GM12878 (cell line): ENCODE measurements around the gene C15orf61. TPM values are rescaled to one million over a fixed set of nuclear protein-coding genes. Genes with fewer than 3 reads are reported as not detected.

Experiments used
- ATAC-seq: fragments of 200-7000 bp; cut with Tn5 transposase; 3 replicates; pipeline ENCODE4 v1.9.1; 2020; ENCODE audit warnings: mild to moderate bottlenecking, moderate library complexity
- BruUV-seq: library from RNA; stranded (reverse); fragments of 400-500 nt; replicated peaks from 2 replicates; lab custom pipeline; 2021; lab: Mats Ljungman, UMichigan
- CTCF ChIA-PET: fragments of 300-600 bp; sonication (Branson Sonifier 250); formaldehyde crosslinking; extraction: SDS; loops from one replicate; lab custom pipeline; 2021; ENCODE audit warnings: inconsistent platforms; lab: Yijun Ruan, JAX
- POLR2A ChIA-PET: fragments of 350-600 bp; formaldehyde crosslinking; extraction: SDS; loops from one replicate; lab custom pipeline; 2021; ENCODE audit warnings: inconsistent platforms; lab: Charles Lee
- RAD21 ChIA-PET: fragments of 300-600 bp; sonication (Branson Sonifier 250); formaldehyde crosslinking; loops from one replicate; lab custom pipeline; 2023; ENCODE audit warnings: antibody characterized with exemption; ENCODE audit not compliant: unreplicated experiment; lab: Charles Lee
- SMC1A ChIA-PET: fragments of 300-600 bp; sonication (Branson Sonifier 250); formaldehyde crosslinking; loops from one replicate; lab custom pipeline; 2023; ENCODE audit not compliant: unreplicated experiment, uncharacterized antibody; lab: Charles Lee
- DNase-seq: peaks from one replicate; pipeline ENCODE4 v3.0.0-alpha.2; 2011; ENCODE audit warnings: low read depth, low spot score
- FAIRE-seq: peaks from 3 replicates; lab custom pipeline; 2011; peaks lifted over from hg19 to GRCh38; lab: Jason Lieb, UNC
- H2AFZ ChIP-seq: 2 replicates; pipeline ENCODE4 v1.6.0; 2011; ENCODE audit warnings: low read depth, low read length, control low read depth; ENCODE audit not compliant: control insufficient read depth
- H3K27ac ChIP-seq: 2 replicates; pipeline ENCODE4 v1.5.1; 2011; ENCODE audit warnings: control low read depth; ENCODE audit not compliant: control insufficient read depth, insufficient read depth
- H3K27me3 ChIP-seq, 2 experiments: replicated peaks in 1 of 2; 2 replicates each; pipeline versions ENCODE4 v1.6.0 to v1.6.1; 2011; ENCODE audit warnings: low read length in 1 of 2; ENCODE audit not compliant: control insufficient read depth in 2 of 2, insufficient read depth in 2 of 2
- H3K36me3 ChIP-seq, 2 experiments: 2 replicates each; pipeline ENCODE4 v1.5.1; 2011; ENCODE audit warnings: low read length in 1 of 2; ENCODE audit not compliant: control insufficient read depth in 2 of 2, insufficient read depth in 2 of 2
- H3K4me1 ChIP-seq: 2 replicates; pipeline ENCODE4 v1.6.1; 2011; ENCODE audit warnings: mild to moderate bottlenecking, low read length, moderate library complexity, mixed read lengths; ENCODE audit not compliant: control insufficient read depth, insufficient read depth
- H3K4me2 ChIP-seq: 2 replicates; pipeline ENCODE4 v1.6.0; 2011; ENCODE audit warnings: control low read depth; ENCODE audit not compliant: control insufficient read depth, insufficient read depth
- H3K4me3 ChIP-seq: fragments of 200-600 bp; sonication (generic); 2 replicates; pipeline ENCODE4 v1.5.1; 2016
- H3K79me2 ChIP-seq: 2 replicates; pipeline ENCODE4 v1.6.0; 2011; ENCODE audit warnings: low read length; ENCODE audit not compliant: control insufficient read depth, insufficient read depth
- H3K9ac ChIP-seq: 2 replicates; pipeline ENCODE4 v1.8.0; 2011; ENCODE audit warnings: low read length, control low read depth, mixed read lengths; ENCODE audit not compliant: control insufficient read depth, insufficient read depth
- H3K9me3 ChIP-seq: replicated peaks from 3 replicates; pipeline ENCODE4 v1.5.1; 2011; ENCODE audit warnings: mild to moderate bottlenecking, low read length; ENCODE audit not compliant: control insufficient read depth, insufficient read depth
- H4K20me1 ChIP-seq: 2 replicates; pipeline ENCODE4 v1.6.0; 2011; ENCODE audit not compliant: control insufficient read depth, insufficient read depth
- CEBPB ChIP-seq, 2 experiments: fragments of 150-350 bp in 1 of 2; IDR thresholded peaks; 2 replicates each; pipeline ENCODE4 v1.6.1; 2012 to 2014; ENCODE audit warnings: low read depth in 2 of 2, low read length in 2 of 2, borderline replicate concordance in 1 of 2, inconsistent platforms in 1 of 2
- E2F4 ChIP-seq: IDR thresholded peaks from 2 replicates; pipeline ENCODE4 v1.6.1; 2012; ENCODE audit warnings: low read depth, low read length, improper control_type of control experiment
- GABPA ChIP-seq: IDR thresholded peaks from 2 replicates; pipeline ENCODE4 v1.6.1; 2014; ENCODE audit warnings: antibody characterized with exemption, low read depth, mild to moderate bottlenecking, inconsistent platforms
- HCFC1 ChIP-seq: fragments of 150-350 bp; IDR thresholded peaks from 2 replicates; pipeline ENCODE4 v1.6.1; 2014; ENCODE audit warnings: low read length
- REST ChIP-seq: IDR thresholded peaks from 2 replicates; pipeline ENCODE4 v1.6.1; 2012; ENCODE audit warnings: mild to moderate bottlenecking, low read depth, low read length
- SKIL ChIP-seq: fragments of 450-650 bp; IDR thresholded peaks from 2 replicates; pipeline ENCODE4 v1.6.1; 2017; ENCODE audit warnings: mild to moderate bottlenecking, low read depth, inconsistent platforms; ENCODE audit not compliant: poor library complexity, severe bottlenecking
- TCF7 ChIP-seq: IDR thresholded peaks from 2 replicates; pipeline ENCODE4 v1.6.1; 2014; ENCODE audit warnings: antibody characterized with exemption, borderline replicate concordance
- ZNF24 ChIP-seq: fragments of 450-650 bp; IDR thresholded peaks from 2 replicates; pipeline ENCODE4 v1.6.1; 2017; ENCODE audit warnings: antibody characterized with exemption, mild to moderate bottlenecking
- WGBS: methylation state at CpG from one replicate; pipeline ENCODE4 v1.1.6; 2016; ENCODE audit warnings: low lambda C conversion rate; ENCODE audit not compliant: insufficient replicate concordance, insufficient coverage; ENCODE audit errors: missing lambda C conversion rate; 5-methylcytosine and 5-hydroxymethylcytosine counted together
- in situ Hi-C: fragments of 300-500 bp; cut with MboI; formaldehyde crosslinking; loops from 9 replicates; pipeline ENCODE4 v1.14.3; 2018; ENCODE audit warnings: mixed read lengths
- intact Hi-C: fragments of 100-400 bp; cut with micrococcal nuclease; formaldehyde crosslinking; loops from one replicate; pipeline ENCODE4 v1.14.2; 2022; ENCODE audit not compliant: unreplicated experiment
- polyA plus RNA-seq, 11 experiments: library from polyadenylated mRNA; depleted of rRNA in 4 of 11; unstranded in 6 of 11; stranded (reverse) in 5 of 11; fragments of >200 nt; fragmentation: Nextera tagmentation in 4 of 11; fragmentation: Illumina TruSeq in 1 of 11; extraction: Ambion mirVana in 4 of 11; extraction: Trizol in 1 of 11; gene quantifications; 1 replicate in 1 of 11; 2 replicates in 10 of 11; pipeline versions ENCODE4 v1.2.1 to v1.2.3, GENCODE V29; 2011 to 2016; ENCODE audit warnings: inconsistent platforms in 2 of 11, missing spikeins in 2 of 11, low read depth in 1 of 11
- total RNA-seq, 4 experiments: library from RNA; depleted of rRNA in 3 of 4; stranded (reverse); fragments of >200 nt in 3 of 4; fragmentation: Illumina TruSeq in 1 of 4; extraction: Trizol in 1 of 4; gene quantifications; 2 replicates each; pipeline versions ENCODE4 v1.2.1 to v1.2.3, GENCODE V29; 2013 to 2021

The C15orf61 gene
- total and polyA plus RNA-seq, 10 of the 15 experiments (the other 5 are each of a cell fraction or from before 2014, with no cell fraction given) = 1.4 to 8.7 (median 4.3) TPM

- no peaks in the 10 kb centered on the region; a peak in 1 of 4 replicates for H3K36me3 ChIP-seq
- H3K79me2 ChIP-seq = no peaks in the 10 kb centered on the region
- ChIA-PET RAD21 (no interaction called here), SMC1A (interaction anchor here (1.3 to 1.4 kb wide), 2 partner anchors 16 to 49 kb away, joined by 3 to 4 read pairs; no protein-coding TSS in a partner anchor), POLR2A (no interaction called here), CTCF (interaction anchor here (0.5 kb wide), 1 partner anchor 11 kb away, joined by 3 read pairs; no protein-coding TSS in a partner anchor)
- intact Hi-C loops = no loop called here
- 93% methylated on average over 3 of the region's 3 CpGs for WGBS
- H3K9me3 ChIP-seq = no peaks in the 10 kb centered on the region
- no peaks in the 10 kb centered on the region for H3K27me3 ChIP-seq
- H3K9ac ChIP-seq = no peak overlapping the region
- H3K4me3 ChIP-seq = no peak overlapping the region
- TF ChIP-seq TCF7 (no peak), GABPA (no peak), HCFC1 (no peak), SKIL (no peak), ZNF24 (no peak), CEBPB (IDR thresholded peaks at IDR 0.05; ENCODE audit: borderline replicate concordance in 1 of 2, low read depth in 2 of 2, low read length in 2 of 2) (no peak), E2F4 (no peak), REST (no peak)
- no peak overlapping the region for H2AFZ ChIP-seq
- BruUV-seq = no TSS peak
- in situ Hi-C loops = no loop called here
- no peak for DNase-seq
- no peak overlapping the region for H3K4me2 ChIP-seq
- no peak for ATAC-seq
- FAIRE-seq = no peak
- no peaks in the 10 kb centered on the region for H4K20me1 ChIP-seq
- peaks cover 5% of the 10 kb centered on the region; the same call in 1 of the 2 replicates for H3K4me1 ChIP-seq
- no peak overlapping the region for H3K27ac ChIP-seq
Observed at GRCh38 chr15:67573194-67573593, 52.3 kb downstream of the C15orf61 start.
